ENCODE results near the gene SGSM2.

Gene SGSM2

GRCh38 chr17:2335726-2336214 is 1.5 kb upstream of the SGSM2 start:
- no peak for DNase-seq (ENCODE audit: low read depth in 2 of 2, low spot score in 1 of 2)

DNA sequence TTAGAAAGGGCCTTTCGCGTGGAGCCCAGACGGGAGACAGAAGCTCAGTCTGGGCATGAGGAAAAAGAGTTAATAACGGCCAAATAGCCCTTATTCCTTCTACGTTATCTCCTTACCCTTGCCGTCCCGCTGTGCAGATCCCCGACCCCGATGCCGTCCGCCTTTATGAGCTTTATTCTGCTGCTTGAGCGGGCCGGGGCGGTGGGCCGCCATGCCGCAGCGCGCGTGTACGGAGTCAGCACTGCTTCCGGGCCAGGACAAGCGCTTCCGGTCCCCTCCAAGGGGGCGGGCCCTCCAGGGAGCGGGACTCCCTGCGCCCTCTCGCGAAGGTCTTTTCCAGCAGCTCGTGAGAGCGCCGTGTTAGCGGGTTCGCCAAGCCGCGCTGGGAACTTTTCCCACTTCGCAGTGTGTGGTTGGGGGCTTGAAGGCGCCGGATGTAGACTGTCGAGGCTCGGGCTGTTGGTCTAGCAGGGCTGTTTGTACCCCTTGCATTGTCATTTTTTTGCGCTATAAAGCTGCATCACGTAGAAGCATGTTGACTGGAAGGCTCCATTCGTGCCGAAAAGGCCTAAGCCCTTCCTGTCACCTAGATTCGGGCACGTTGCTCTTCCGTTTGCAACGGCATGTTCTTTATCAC is 968 bp upstream of the SGSM2 start, which contains the start of gene TSR1:
TSR1 (minus strand) TSS at position 243 of the 637 bp plus-strand sequence; CDS start at position 213, 30 bp downstream.
- peak; percentile 65 to 77 for DNase-seq (ENCODE audit: low read depth in 2 of 2, low spot score in 1 of 2)

- no peak for DNase-seq (ENCODE audit: low read depth in 2 of 2, low spot score in 1 of 2)
Observed at GRCh38 chr17:2337544-2338314, 428 bp downstream of the SGSM2 start.

GRCh38 chr17:2338315-2338657 is 985 bp downstream of the SGSM2 start:
- DNase-seq (ENCODE audit: low read depth in 2 of 2, low spot score in 1 of 2), result no peak

DNA sequence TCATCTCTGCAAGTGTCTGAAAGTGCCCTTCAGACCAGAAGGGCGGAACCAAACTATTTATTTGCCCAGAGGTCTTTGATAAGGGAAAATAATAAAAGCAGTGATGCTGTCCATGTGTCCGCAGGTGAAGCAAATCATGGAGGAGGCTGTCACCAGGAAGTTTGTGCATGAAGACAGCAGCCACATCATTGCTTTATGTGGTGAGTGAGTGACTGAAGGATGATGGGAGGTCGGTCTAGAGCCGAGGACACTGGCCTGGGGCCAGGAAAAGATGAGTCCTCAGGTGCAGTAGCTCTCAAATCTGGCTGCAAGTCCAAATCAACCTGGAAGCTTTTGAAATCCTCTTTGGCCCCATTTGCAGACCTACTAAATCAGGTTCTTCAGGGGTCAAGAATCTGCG is 6.1 kb downstream of the SGSM2 start:
- DNase-seq (ENCODE audit: low read depth in 2 of 2, low spot score in 1 of 2), result no peak

DNA sequence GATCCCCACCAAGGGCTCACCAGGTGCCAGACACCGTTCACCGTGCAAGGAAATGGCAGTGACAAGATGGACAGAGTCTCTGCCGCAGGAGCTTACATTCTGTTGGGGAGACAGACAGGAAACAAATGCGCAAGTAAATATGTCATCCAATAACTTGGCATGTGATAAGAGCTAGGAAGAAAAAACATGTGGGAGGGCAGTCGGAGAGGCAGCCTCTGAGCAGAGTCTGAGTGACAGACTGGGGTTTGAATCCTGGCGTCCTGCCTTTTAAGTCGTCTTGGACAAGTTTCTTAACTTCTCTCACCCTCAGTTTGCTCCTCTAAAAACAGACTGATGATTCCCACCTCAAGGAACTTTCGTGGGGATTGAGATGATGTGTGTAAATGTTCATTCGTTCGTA is 7.2 kb downstream of the SGSM2 start:
- no peak for DNase-seq (ENCODE audit: low read depth in 2 of 2, low spot score in 1 of 2)

DNA sequence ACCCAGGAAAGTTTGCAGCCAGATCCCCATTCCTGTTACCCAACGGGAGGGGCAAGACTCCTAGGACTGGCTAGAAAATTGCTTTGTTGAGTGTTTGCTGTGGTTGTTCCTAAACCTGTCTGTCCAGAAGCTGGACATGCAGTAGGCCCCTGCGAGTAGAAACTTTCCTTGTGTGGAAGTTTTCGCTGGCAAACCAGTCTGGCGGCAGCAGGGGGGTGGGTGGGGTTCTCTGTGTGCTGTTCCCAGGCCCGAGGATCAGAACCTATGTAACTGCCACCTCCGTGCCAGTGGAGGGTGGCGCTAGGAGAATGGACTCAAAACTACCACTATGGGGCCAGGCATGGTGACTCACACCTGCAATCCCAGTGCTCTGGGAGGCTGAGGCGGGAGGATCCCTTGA is 9.2 kb downstream of the SGSM2 start:
- no peak for DNase-seq (ENCODE audit: low read depth in 2 of 2, low spot score in 1 of 2)

DNA sequence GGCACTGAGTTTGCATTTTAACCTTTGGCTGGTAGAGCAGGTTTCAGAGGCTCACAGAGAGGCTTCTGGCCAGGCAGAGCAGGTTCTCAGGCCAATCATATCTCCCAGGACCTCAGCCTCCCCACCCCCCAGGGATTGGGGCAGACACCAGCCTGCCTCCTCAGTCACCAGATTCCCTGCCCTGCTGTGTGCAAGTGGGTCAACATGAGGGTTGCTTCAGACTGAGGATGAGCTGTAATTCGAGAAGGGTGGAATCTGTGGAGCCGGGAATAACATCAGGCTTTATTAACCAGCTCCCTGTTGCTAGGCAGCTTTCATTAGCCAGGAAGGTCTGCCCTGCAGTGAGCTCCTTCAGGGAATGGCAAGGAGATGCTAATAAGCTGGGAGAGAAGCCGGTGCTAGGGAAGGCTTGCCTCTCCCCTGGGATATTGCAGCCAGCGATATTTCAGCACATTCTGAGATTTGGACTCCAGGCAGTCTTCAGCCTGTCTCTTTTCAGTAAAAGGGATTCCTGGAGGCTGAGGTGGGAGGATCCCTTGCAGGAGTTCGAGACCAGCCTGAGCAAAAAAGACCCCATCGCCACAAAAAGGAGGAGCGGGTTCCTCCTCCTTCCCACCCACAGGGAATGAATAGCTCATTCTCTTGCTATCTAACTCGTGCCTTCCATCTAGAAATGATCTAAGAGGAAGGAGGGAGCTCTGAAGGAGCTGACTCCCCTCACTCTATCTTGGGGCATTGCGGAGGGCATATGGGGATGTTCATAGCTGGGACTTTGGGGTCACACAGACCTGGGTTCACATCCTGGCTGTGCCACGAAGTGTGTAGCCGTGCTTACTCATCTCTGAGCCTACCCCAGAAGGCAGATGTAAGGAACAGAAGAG is 10.7 kb downstream of the SGSM2 start:
- DNase-seq (ENCODE audit: low read depth in 2 of 2, low spot score in 1 of 2), result no peak

DNA sequence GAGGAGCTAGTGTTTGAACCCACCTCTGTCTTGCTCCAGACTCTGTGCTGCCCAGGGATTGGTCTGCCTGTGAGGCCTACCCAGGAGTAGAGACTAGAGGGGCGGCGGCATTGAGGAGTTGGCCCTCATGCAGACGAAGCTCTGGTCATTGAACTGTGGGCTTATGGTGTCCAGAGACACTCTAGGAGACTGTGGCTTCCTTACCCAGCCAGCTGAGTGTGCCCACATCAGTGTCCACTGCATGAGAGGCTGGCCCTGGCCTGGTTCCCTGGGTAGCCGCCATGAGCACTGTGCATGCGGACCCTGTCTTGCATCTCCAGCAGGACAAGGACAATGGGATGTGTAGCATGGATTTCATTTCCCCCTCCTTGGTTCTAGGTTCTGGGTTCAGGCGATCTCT is 14.0 kb downstream of the SGSM2 start:
- DNase-seq (ENCODE audit: low read depth in 2 of 2, low spot score in 1 of 2), result no peak

DNA sequence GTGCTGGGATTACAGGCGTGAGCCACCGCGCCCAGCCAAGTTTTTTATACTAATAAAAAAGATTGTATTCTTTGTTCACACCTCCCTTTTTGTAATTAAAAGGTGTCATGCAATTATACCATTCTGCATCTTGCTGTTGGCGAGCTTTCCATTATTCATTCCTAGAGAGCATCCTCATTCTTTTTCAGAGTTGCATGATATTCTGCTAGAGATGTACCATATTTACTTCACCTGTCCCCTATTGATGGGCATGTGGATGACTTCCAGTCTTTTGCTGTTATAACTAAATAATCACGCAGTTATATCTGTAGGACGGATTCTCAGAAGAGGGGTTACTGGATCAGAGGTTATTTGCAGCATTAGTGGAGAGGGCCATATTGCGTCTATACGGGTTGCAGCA is 17.0 kb downstream of the SGSM2 start:
- no peak for DNase-seq (ENCODE audit: low read depth in 2 of 2, low spot score in 1 of 2)

GRCh38 chr17:2357237-2357636 is 19.9 kb downstream of the SGSM2 start:
- DNase-seq (ENCODE audit: low read depth in 2 of 2, low spot score in 1 of 2), result no peak

- DNase-seq (ENCODE audit: low read depth in 2 of 2, low spot score in 1 of 2), result no peak
Observed at GRCh38 chr17:2357931-2358434, 20.7 kb downstream of the SGSM2 start.

- no peak for DNase-seq (ENCODE audit: low read depth in 2 of 2, low spot score in 1 of 2)
Observed at GRCh38 chr17:2361010-2361760, 23.9 kb downstream of the SGSM2 start.

DNA sequence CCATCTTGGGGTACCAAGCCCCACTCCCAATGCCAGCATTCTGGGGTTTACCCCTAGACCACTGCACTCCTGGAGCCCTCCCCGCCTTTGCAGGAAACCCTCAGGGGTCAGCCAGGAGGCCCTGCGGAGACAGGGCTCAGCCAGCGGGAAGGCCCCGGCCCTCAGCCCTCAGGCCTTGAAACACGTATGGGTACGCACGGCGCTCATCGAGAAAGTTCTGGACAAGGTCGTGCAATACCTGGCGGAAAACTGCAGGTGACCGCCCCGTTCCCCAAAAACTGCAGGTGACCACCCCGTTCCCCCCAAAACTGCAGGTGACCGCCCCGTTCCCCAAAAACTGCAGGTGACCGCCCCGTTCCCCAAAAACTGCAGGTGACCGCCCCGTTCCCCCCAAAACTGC is 24.7 kb downstream of the SGSM2 start:
- no peak for DNase-seq (ENCODE audit: low read depth in 2 of 2, low spot score in 1 of 2)

DNA sequence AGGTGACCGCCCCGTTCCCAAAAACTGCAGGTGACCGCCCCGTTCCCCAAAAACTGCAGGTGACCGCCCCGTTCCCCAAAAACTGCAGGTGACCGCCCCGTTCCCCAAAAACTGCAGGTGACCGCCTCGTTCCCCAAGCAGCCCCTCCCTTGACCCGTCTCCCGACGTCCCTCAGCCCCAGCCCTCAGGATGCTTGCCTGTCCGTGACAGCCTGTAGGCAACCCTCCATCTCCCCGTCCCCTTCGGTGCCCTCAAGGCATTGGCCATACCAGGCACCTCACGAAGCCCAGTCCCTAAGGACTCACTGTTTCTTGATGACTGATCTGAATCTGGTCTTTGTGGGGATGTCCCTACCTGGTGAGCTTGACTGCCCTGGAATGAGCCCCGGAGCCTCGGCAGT is 25.1 kb downstream of the SGSM2 start:
- no peak for DNase-seq (ENCODE audit: low read depth in 2 of 2, low spot score in 1 of 2)

DNA sequence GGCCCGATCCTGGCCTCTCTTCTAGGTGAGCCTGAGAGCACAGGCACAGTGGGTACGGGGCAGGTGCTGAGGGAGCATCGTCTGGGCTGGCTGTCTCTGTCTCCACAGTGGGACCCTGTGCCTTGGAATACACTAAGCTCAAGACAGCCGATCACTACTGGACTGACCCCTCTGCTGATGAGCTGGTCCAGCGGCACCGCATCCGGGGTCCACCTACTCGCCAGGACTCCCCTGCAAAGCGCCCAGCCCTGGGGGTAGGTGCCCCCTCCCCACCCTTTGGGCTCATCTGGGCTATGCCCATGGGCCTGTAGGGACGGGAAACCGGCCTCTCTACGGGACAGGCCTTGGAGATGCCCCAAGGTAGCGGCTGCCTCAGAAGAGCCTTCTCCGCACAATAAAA is 25.6 kb downstream of the SGSM2 start:
- no peak for DNase-seq (ENCODE audit: low read depth in 2 of 2, low spot score in 1 of 2)

DNA sequence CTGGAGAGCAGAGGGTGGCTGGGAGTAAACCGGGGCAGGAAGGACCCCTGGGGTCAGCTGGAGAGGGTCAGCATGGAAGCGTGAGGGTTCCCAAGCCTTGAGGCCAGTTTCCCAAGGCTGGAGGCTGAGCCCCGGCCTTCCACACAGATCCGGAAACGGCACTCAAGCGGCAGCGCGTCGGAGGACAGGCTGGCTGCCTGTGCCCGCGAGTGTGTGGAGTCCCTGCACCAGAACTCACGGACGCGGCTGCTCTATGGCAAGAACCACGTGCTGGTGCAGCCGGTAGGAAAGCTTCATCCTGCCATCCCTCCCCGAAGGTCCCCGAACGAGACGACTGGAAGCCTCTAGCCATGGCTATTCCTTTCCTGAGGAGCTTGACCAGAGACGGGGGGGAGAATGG is 26.0 kb downstream of the SGSM2 start:
- DNase-seq (ENCODE audit: low read depth in 2 of 2, low spot score in 1 of 2), result no peak

GRCh38 chr17:2363851-2364762 is 26.8 kb downstream of the SGSM2 start:
- no peak for DNase-seq (ENCODE audit: low read depth in 2 of 2, low spot score in 1 of 2)

DNA sequence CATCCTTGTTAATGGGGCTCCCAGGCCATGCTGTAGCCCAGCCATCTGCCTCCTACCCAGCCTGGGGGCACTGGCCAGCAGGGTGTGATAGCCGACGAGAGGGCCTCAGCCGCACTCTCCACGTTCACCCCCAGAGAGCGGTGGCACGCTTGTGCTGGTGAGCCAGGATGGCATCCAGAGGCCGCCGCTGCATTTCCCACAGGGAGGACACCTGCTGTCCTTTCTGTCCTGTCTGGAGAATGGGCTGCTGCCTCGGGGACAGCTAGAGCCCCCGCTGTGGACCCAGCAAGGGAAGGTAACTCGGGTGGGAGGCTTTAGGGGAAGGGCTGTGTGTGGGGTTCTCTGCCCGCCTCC is 27.4 kb downstream of the SGSM2 start:
- DNase-seq (ENCODE audit: low read depth in 2 of 2, low spot score in 1 of 2), result no peak

DNA sequence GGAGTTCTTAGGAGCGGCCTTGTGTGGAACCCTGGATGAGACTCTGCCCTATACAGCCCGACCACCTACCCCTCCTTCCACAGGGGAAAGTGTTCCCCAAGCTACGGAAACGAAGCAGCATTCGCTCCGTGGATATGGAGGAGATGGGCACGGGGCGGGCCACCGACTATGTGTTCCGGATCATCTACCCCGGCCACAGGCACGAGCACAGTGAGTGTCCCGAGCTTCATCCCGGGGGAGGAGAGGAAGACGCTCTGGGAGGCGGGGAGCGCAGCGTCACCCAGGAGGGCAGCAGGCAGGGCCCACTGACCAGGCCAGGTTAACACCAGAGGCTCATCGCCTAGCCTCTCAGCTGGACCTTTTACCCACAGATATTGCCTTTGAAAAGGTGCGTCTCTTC is 27.8 kb downstream of the SGSM2 start:
- DNase-seq (ENCODE audit: low read depth in 2 of 2, low spot score in 1 of 2), result no peak

Measured in stimulated activated CD8-positive, alpha-beta memory T cell treated with anti-CD3 and anti-CD28 coated beads, Interleukin-4, amount 100 ng/mL, for 4 hours (primary cell).